ENCODE data around the gene ZNF292. TPM values are rescaled to one million over a fixed set of nuclear protein-coding genes. Genes with fewer than 3 reads are reported as not detected.

Gene ZNF292
- total RNA-seq, 1 donor from 2014 or later = 43.1 TPM

GRCh38 chr6:87180105-87180728 lies 24.9 kb downstream of the ZNF292 start:
- Histone ChIP-seq H3K4me1 (no peaks in the 10 kb centered on the region), H3K4me3 (no peak overlapping the region), H3K36me3 (peaks cover 5% of the 10 kb centered on the region), H3K9me3 (no peaks in the 10 kb centered on the region), H3K27ac (no peak overlapping the region), H3K27me3 (ENCODE audit: low read depth) (no peaks in the 10 kb centered on the region)
- ATAC-seq = no peak
- no peak for TF ChIP-seq CTCF (IDR thresholded peaks at IDR 0.05)
- DNase-seq = no peak
- intact Hi-C loops (cut with DNase I) = no loop called here

GRCh38 chr6:87181903-87182302 lies 26.5 kb downstream of the ZNF292 start:
- H3K27me3 ChIP-seq (ENCODE audit: low read depth) = no peaks in the 10 kb centered on the region
- intact Hi-C loops (cut with DNase I) = no loop called here
- no peak overlapping the region for H3K27ac ChIP-seq
- H3K4me1 ChIP-seq = no peaks in the 10 kb centered on the region
- no peak overlapping the region for H3K4me3 ChIP-seq
- H3K36me3 ChIP-seq = peaks cover 5% of the 10 kb centered on the region
- no peak for TF ChIP-seq CTCF (IDR thresholded peaks at IDR 0.05)
- DNase-seq (no peak), ATAC-seq (no peak)
- no peaks in the 10 kb centered on the region for H3K9me3 ChIP-seq

GRCh38 chr6:87182321-87182720 lies 27.0 kb downstream of the ZNF292 start:
- H3K4me1 ChIP-seq = no peaks in the 10 kb centered on the region
- no peaks in the 10 kb centered on the region for H3K9me3 ChIP-seq
- no peak overlapping the region for H3K4me3 ChIP-seq
- intact Hi-C loops (cut with DNase I) = no loop called here
- DNase-seq (no peak), ATAC-seq (no peak)
- H3K36me3 ChIP-seq = peaks cover 5% of the 10 kb centered on the region
- no peak for TF ChIP-seq CTCF (IDR thresholded peaks at IDR 0.05)
- H3K27ac ChIP-seq = no peak overlapping the region
- H3K27me3 ChIP-seq (ENCODE audit: low read depth) = no peaks in the 10 kb centered on the region

GRCh38 chr6:87182940-87183339 lies 27.6 kb downstream of the ZNF292 start:
- intact Hi-C loops (cut with DNase I) = no loop called here
- Histone ChIP-seq H3K27me3 (ENCODE audit: low read depth) (no peaks in the 10 kb centered on the region), H3K36me3 (peaks cover 5% of the 10 kb centered on the region), H3K4me3 (no peak overlapping the region), H3K9me3 (no peaks in the 10 kb centered on the region), H3K27ac (no peak overlapping the region), H3K4me1 (no peaks in the 10 kb centered on the region)
- DNase-seq (no peak), ATAC-seq (no peak)
- TF ChIP-seq CTCF (IDR thresholded peaks at IDR 0.05) = no peak

GRCh38 chr6:87183687-87184086 lies 28.3 kb downstream of the ZNF292 start:
- no peak overlapping the region for H3K27ac ChIP-seq
- no peaks in the 10 kb centered on the region for H3K27me3 ChIP-seq (ENCODE audit: low read depth)
- no peak for TF ChIP-seq CTCF (IDR thresholded peaks at IDR 0.05)
- intact Hi-C loops (cut with DNase I) = no loop called here
- peaks cover 5% of the 10 kb centered on the region for H3K36me3 ChIP-seq
- ATAC-seq (no peak), DNase-seq (no peak)
- H3K4me3 ChIP-seq = no peak overlapping the region
- H3K4me1 ChIP-seq = no peaks in the 10 kb centered on the region
- H3K9me3 ChIP-seq = no peaks in the 10 kb centered on the region
